IMR-90 (cell line): Measurements from ENCODE around the gene RPLP1.

Experiments
- BHLHE40 ChIP-seq: fragments of 150-350 bp; IDR thresholded peaks from 2 replicates; pipeline ENCODE4 v1.6.1; 2016; ENCODE audit warnings: mild to moderate bottlenecking, low read depth, low read length
- CEBPB ChIP-seq: IDR thresholded peaks from 2 replicates; pipeline ENCODE4 v1.6.1; 2012; ENCODE audit warnings: low read depth, low read length, improper control_type of control experiment
- CHD1 ChIP-seq: IDR thresholded peaks from 2 replicates; pipeline ENCODE4 v1.6.1; 2012; ENCODE audit warnings: low read depth, low read length, improper control_type of control experiment
- CTCF ChIP-seq: conservative IDR thresholded peaks from 2 replicates; pipeline ENCODE4 v1.5.1; 2012; ENCODE audit warnings: mild to moderate bottlenecking, low read depth, low read length, improper control_type of control experiment
- MAZ ChIP-seq: IDR thresholded peaks from 2 replicates; pipeline ENCODE4 v1.6.1; 2012; ENCODE audit warnings: low read depth, mild to moderate bottlenecking, low read length, improper control_type of control experiment, moderate library complexity, borderline replicate concordance
- MXI1 ChIP-seq: IDR thresholded peaks from 2 replicates; pipeline ENCODE4 v1.6.1; 2012; ENCODE audit warnings: low read depth, mild to moderate bottlenecking, low read length, moderate library complexity, borderline replicate concordance
- NFE2L2 ChIP-seq: fragments of 150-350 bp; IDR thresholded peaks from 2 replicates; pipeline ENCODE4 v1.6.1; 2016; ENCODE audit warnings: low read depth, mild to moderate bottlenecking, low read length
- POLR2A ChIP-seq: IDR thresholded peaks from 2 replicates; pipeline ENCODE4 v1.6.1; 2012; ENCODE audit warnings: mild to moderate bottlenecking, low read depth, low read length
- RAD21 ChIP-seq: IDR thresholded peaks from 2 replicates; pipeline ENCODE4 v1.6.1; 2012; ENCODE audit warnings: low read length, improper control_type of control experiment
- RCOR1 ChIP-seq: IDR thresholded peaks from 2 replicates; pipeline ENCODE4 v1.6.1; 2012; ENCODE audit warnings: mild to moderate bottlenecking, low read length, improper control_type of control experiment; ENCODE audit not compliant: insufficient replicate concordance
- RFX5 ChIP-seq: IDR thresholded peaks from 2 replicates; pipeline ENCODE4 v1.8.0; 2012; ENCODE audit warnings: low read depth, mild to moderate bottlenecking, low read length, moderate library complexity
- SMC3 ChIP-seq: fragments of 150-350 bp; IDR thresholded peaks from 2 replicates; pipeline ENCODE4 v1.6.1; 2016; ENCODE audit warnings: low read depth, mild to moderate bottlenecking, antibody characterized with exemption, low read length, moderate library complexity
- USF2 ChIP-seq: fragments of 150-350 bp; IDR thresholded peaks from 2 replicates; pipeline ENCODE4 v1.6.1; 2017; ENCODE audit warnings: mild to moderate bottlenecking, antibody characterized with exemption, low read length, low read depth

GRCh38 chr15:69498282-69498681, 45.7 kb downstream of the RPLP1 start:
- TF ChIP-seq USF2 (no peak), CTCF (no peak), BHLHE40 (no peak), POLR2A (no peak), CHD1 (no peak), NFE2L2 (no peak), MAZ (no peak), RAD21 (no peak), RFX5 (no peak), MXI1 (no peak), SMC3 (no peak), RCOR1 (no peak), CEBPB (no peak)
